SH-SY5Y (cell line): ENCODE data around the gene AXIN1.
A peak's percentile ranks its signal among the peaks of the same experiment; 100 is the strongest.

Experiments used
- GATA2 ChIP-seq: IDR thresholded peaks from 2 replicates; pipeline ENCODE4 v1.6.1; 2011; ENCODE audit warnings: mild to moderate bottlenecking, low read depth, low read length
- GATA3 ChIP-seq: IDR thresholded peaks from 2 replicates; pipeline ENCODE4 v1.6.1; 2011; ENCODE audit warnings: low read depth, mild to moderate bottlenecking, low read length, moderate library complexity

Gene AXIN1

GRCh38 chr16:333406-334094 is 19.0 kb downstream of the AXIN1 start:
- TF ChIP-seq GATA2 = no peak
- no peak for TF ChIP-seq GATA3

- no peak; the same call in 1 of the 2 replicates for TF ChIP-seq GATA3
- TF ChIP-seq GATA2 = peak; percentile 91
Observed at GRCh38 chr16:330741-331140, 21.8 kb downstream of the AXIN1 start.

- TF ChIP-seq GATA3 (no peak), GATA2 (no peak)
Observed at GRCh38 chr16:325375-326145, 27.0 kb downstream of the AXIN1 start.

- no peak for TF ChIP-seq GATA2
Observed at GRCh38 chr16:324451-325334, 27.8 kb downstream of the AXIN1 start.

- TF ChIP-seq GATA2 (no peak), GATA3 (no peak)
Observed at GRCh38 chr16:324201-324450, 28.4 kb downstream of the AXIN1 start.

GRCh38 chr16:322476-323143 is 29.9 kb downstream of the AXIN1 start:
- TF ChIP-seq GATA3 = no peak
- TF ChIP-seq GATA2 = no peak

- TF ChIP-seq GATA2 (no peak), GATA3 (no peak)
Observed at GRCh38 chr16:321532-321931, 31.0 kb downstream of the AXIN1 start.

- no peak for TF ChIP-seq GATA3
- TF ChIP-seq GATA2 = no peak
Observed at GRCh38 chr16:320206-320605, 32.3 kb downstream of the AXIN1 start.

- TF ChIP-seq GATA2 (no peak), GATA3 (no peak)
Observed at GRCh38 chr16:318628-319027, 33.9 kb downstream of the AXIN1 start.

GRCh38 chr16:317583-317982 is 34.9 kb downstream of the AXIN1 start:
- no peak for TF ChIP-seq GATA2
- no peak for TF ChIP-seq GATA3

- no peak for TF ChIP-seq GATA2
- no peak for TF ChIP-seq GATA3
Observed at GRCh38 chr16:316741-317464, 35.6 kb downstream of the AXIN1 start.

GRCh38 chr16:314795-315299 is 37.7 kb downstream of the AXIN1 start:
- TF ChIP-seq GATA2 = no peak
- no peak for TF ChIP-seq GATA3

- TF ChIP-seq GATA2 (no peak), GATA3 (no peak)
Observed at GRCh38 chr16:314351-314750, 38.2 kb downstream of the AXIN1 start.
